Stimulated activated naive CD8-positive, alpha-beta T cell treated with anti-CD3 and anti-CD28 coated beads, Interleukin-15, amount 100 ng/mL, for 72 hours (primary cell): ENCODE measurements around the gene NME3.
"Not testable (repeated sequence)": the region's sequence is repeated elsewhere in the genome, so short reads cannot be mapped to it uniquely, and the experiment has no call there.

ENCODE experiments used
- ATAC-seq: fragments of 150-1000 bp; cut with Tn5 transposase; 2 replicates; pipeline ENCODE4 v1.10.0; 2021; ENCODE audit warnings: mild to moderate bottlenecking, moderate library complexity
- DNase-seq, 2 donors: peaks; one replicate each; pipeline ENCODE4 v3.0.0; 2021 to 2022
- H3K27ac Mint-ChIP-seq, 2 donors: one replicate each; pipeline ENCODE4 v1.8.0; 2022; ENCODE audit warnings: mild to moderate bottlenecking in 2 of 2, mixed read lengths in 2 of 2, moderate library complexity in 2 of 2
- H3K27me3 Mint-ChIP-seq: one replicate; pipeline ENCODE4 v1.8.0; 2022; ENCODE audit warnings: mixed read lengths
- H3K4me1 Mint-ChIP-seq: one replicate; pipeline ENCODE4 v1.8.0; 2022; ENCODE audit warnings: mild to moderate bottlenecking, mixed read lengths
- H3K4me3 Mint-ChIP-seq, 2 donors: one replicate each; pipeline ENCODE4 v1.8.0; 2022; ENCODE audit warnings: mild to moderate bottlenecking in 2 of 2, mixed read lengths in 2 of 2, moderate library complexity in 1 of 2
- H3K9me3 Mint-ChIP-seq, 2 donors: one replicate each; pipeline ENCODE4 v1.8.0; 2022; ENCODE audit warnings: mixed read lengths in 2 of 2

NME3 gene

DNA sequence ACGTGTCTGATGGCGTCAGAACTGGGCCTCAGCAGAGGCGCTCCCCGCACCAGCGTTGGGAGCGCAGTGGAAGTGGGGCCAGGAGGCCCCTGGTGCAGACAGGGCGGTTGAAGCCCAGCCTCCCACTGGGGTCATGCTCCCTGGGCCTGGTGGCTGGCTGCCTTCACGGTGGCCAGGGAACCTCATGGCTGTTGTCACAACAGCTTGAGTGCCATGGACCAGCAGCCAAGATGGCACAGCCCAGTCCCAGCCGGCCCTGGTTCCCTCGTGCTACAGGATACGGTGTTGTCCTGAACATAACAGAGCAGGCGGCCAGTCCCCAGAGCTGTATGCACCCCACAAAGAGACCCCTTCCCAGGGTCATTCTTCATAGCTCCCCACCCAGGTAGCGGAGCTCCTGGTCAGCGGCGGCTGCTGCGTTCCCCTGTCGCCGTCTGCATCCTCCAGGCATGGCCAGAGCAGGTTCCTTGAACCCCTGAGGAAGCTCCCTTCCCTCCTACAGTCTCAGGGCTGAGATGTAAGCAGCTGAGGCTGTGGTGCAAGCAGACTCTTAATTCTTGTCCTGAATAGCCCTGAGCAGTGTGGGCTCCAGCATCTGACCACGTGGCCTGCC is 29.7 kb downstream of the NME3 start:
- Mint-ChIP-seq H3K27me3 (no peaks in the 10 kb centered on the region), H3K27ac (no peak overlapping the region), H3K9me3 (no peaks in the 10 kb centered on the region), H3K4me1 (no peaks in the 10 kb centered on the region), H3K4me3 (no peak overlapping the region)
- ATAC-seq, result no peak
- no peak for DNase-seq

DNA sequence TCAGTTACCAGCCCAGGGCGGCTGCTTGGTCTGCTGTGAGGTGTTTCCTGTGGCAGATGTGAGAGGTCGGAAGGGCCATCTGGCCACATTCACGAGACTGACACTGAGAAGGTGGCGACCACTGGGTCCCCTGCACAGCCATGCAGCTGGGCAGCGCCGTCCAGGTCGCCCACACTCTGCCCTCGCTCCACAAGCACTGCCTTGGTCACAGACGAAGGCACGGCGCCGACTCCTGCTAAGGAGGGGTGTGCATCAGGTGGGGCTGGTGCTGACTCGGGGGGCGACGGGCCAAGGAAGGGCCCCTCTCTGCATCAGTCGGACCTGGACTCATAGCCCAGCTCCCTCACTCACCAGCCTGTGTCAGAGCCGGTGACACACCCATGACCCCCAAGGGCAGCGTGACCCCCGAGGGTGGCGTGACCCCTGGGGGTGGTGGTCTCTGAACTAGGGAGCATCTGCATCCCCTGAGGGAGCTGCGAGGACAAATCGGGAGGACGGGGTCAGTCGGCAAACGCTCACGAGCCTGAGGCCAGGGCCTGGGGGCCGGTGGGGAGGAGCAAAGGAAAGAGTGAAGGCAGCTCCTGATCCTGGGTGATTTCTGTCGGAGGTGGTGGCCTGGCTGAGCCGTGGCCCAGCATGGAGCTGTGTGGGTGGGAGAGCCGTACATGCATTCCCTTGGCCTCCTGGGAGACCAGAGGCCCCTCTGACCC is 30.4 kb downstream of the NME3 start:
- H3K27me3 Mint-ChIP-seq, result no peaks in the 10 kb centered on the region
- no peak for ATAC-seq
- H3K4me3 Mint-ChIP-seq, result no peak overlapping the region
- peak overlapping the region in 1 of 2 donors; percentile 68 for H3K27ac Mint-ChIP-seq
- no peak for DNase-seq
- no peaks in the 10 kb centered on the region for H3K9me3 Mint-ChIP-seq
- H3K4me1 Mint-ChIP-seq, result no peaks in the 10 kb centered on the region

GRCh38 chr16:1740234-1740633 is 31.1 kb downstream of the NME3 start:
- no peak overlapping the region for H3K27ac Mint-ChIP-seq
- H3K27me3 Mint-ChIP-seq, result no peaks in the 10 kb centered on the region

GRCh38 chr16:1734816-1735215 is 36.5 kb downstream of the NME3 start:
- H3K27me3 Mint-ChIP-seq, result no peaks in the 10 kb centered on the region
- H3K9me3 Mint-ChIP-seq, result no peaks in the 10 kb centered on the region
- ATAC-seq (no peak), DNase-seq (no peak)
- H3K4me3 Mint-ChIP-seq, result no peak overlapping the region
- peak overlapping the region in 1 of 2 donors; percentile 76 for H3K27ac Mint-ChIP-seq
- no peaks in the 10 kb centered on the region for H3K4me1 Mint-ChIP-seq

More at GRCh38 chr16:1740234-1740633, 31.1 kb downstream of the NME3 start:
- DNase-seq (no peak), ATAC-seq (no peak)
- H3K4me1 Mint-ChIP-seq, result no peaks in the 10 kb centered on the region
- no peaks in the 10 kb centered on the region for H3K9me3 Mint-ChIP-seq
- H3K4me3 Mint-ChIP-seq, result no peak overlapping the region

DNA sequence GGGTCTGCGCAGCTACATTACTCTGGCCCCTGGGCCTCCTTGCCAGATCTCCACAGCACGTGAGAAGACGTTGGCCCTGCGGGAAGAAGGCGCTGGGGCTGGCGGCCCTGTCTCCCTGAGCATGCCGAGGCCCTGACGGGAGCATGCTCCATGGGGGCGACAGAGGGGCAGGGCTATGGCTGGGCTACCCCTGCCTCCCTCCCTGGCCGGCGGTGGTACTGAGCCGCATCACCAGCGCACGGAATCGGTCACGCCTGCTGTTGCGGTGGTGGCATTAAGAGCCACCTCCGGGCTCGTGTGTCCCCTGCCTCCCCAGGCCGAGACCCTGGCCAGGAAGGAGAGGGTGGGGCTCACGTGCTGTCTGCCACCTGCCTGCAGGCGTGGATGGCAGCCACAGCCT is 37.2 kb downstream of the NME3 start:
- no peak for DNase-seq
- no peaks in the 10 kb centered on the region for H3K9me3 Mint-ChIP-seq

DNA sequence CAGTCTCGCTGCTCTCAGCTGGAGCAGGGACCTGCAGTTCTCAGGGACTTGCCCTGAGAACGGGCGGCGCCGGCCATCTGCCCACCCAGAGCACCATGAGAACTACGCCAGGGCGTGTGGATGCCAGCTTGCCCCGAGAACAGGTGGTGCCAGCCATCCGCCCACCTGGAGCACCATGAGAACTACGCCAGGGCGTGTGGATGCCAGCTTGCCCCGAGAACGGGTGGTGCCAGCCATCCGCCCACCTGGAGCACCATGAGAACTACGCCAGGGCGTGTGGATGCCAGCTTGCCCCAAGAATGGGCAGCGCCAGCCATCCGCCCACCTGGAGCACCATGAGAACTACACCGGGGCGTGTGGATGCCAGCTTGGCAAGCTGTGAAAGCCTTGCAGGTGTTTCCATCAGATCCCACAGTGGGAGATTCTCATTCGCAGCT is 38.8 kb downstream of the NME3 start:
- not testable (repeated sequence) for H3K4me3 Mint-ChIP-seq, H3K9me3 Mint-ChIP-seq, H3K4me1 Mint-ChIP-seq, DNase-seq, H3K27me3 Mint-ChIP-seq, ATAC-seq, H3K27ac Mint-ChIP-seq

More for the DNA sequence above, 37.2 kb downstream of the NME3 start:
- no peaks in the 10 kb centered on the region for H3K4me1 Mint-ChIP-seq
- ATAC-seq, result no peak
- H3K27me3 Mint-ChIP-seq, result no peaks in the 10 kb centered on the region
- H3K27ac Mint-ChIP-seq, result no peak overlapping the region
- H3K4me3 Mint-ChIP-seq, result no peak overlapping the region

DNA sequence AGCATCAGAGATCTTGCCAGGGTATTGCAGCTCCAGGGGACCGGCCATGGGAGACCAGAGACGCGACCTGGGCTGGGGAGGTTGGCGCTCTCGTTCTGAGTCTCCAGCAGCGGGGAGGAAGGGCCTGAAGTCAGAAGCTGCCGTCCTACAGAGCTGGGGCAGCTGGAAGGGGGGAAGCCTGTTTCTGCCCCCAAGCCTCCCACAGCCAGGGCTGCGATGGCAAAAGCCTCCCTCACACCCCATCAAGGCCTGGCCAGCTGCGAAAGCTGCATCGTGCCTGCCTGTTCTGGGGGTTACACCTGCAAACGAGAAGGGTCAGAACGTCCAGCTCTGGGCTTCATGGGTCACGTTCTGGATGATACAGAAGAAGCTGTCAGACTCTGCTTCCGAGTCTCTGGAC is 39.3 kb downstream of the NME3 start:
- DNase-seq, result no peak
- no peak for ATAC-seq
- no peaks in the 10 kb centered on the region for H3K27me3 Mint-ChIP-seq
- no peak overlapping the region for H3K4me3 Mint-ChIP-seq
- no peaks in the 10 kb centered on the region for H3K9me3 Mint-ChIP-seq
- no peaks in the 10 kb centered on the region for H3K4me1 Mint-ChIP-seq
- no peak overlapping the region for H3K27ac Mint-ChIP-seq

DNA sequence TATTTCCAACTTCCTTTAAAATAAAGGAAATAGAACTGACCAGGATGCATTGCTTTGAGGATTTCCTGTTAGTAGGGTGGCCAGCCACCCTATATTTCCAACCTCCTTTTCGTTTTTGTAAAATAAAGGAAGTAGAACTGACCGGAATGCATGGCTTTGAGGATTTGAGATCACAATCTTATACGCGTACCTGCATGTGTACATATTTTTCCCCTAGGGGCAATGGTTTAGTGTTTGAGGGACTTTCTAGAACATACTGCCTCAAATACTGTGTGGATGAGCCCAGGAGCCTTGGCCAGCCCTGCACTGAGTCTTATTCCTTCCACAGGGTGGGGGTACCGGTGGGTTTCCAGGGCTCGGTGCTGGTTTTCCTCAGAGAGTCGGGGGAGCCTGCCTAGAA is 39.7 kb downstream of the NME3 start:
- DNase-seq (no peak), ATAC-seq (no peak)
- Mint-ChIP-seq H3K27me3 (no peaks in the 10 kb centered on the region), H3K27ac (no peak overlapping the region), H3K4me3 (no peak overlapping the region), H3K4me1 (no peaks in the 10 kb centered on the region), H3K9me3 (no peaks in the 10 kb centered on the region)

DNA sequence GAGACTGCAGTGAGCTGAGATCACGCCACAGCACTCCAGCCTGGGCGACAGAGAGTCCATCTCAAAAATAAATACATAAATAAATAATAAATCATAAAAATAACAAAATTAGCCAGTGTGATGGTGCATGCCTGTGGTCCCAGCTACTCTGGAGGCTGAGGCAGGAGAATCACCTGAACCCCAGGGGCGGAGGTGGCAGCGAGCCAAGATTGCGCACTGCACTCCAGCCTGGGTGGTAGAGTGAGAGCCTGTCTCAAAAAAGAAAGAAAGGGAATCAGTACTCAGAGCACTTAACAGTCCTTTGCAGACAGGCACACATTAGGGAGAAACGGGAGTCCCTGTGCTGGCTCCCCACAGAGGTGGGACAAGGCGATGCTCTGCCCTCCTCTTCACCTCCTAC is 40.3 kb downstream of the NME3 start:
- Mint-ChIP-seq H3K27ac (no peak overlapping the region), H3K4me1 (no peaks in the 10 kb centered on the region), H3K27me3 (no peaks in the 10 kb centered on the region), H3K9me3 (no peaks in the 10 kb centered on the region), H3K4me3 (no peak overlapping the region)
- ATAC-seq (no peak), DNase-seq (no peak)

DNA sequence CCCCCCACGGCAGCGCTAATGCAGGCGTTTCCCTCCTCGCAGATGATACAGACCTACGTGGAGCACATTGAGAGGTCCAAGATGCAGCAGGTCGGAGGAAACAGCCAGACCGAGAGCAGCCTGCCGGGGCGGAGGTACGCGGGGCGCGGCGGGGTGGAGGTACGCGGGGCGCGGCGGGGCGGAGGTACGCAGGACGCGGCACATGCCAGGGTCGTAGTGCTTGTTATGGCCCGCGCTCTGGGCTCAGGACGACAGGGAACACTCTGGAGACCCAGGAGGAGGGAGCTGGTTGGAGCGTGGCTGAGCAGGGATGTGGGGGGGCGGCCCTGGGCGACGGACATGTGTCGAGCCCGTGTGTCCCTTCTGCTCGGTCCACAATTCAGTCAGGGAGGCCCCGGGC is 41.9 kb downstream of the NME3 start:
- Mint-ChIP-seq H3K9me3 (no peaks in the 10 kb centered on the region), H3K4me3 (no peak overlapping the region)

GRCh38 chr16:1729026-1729425 is 42.3 kb downstream of the NME3 start:
- DNase-seq (no peak), ATAC-seq (no peak)
- no peak overlapping the region for H3K27ac Mint-ChIP-seq
- no peaks in the 10 kb centered on the region for H3K9me3 Mint-ChIP-seq
- no peaks in the 10 kb centered on the region for H3K4me1 Mint-ChIP-seq
- no peak overlapping the region for H3K4me3 Mint-ChIP-seq
- no peaks in the 10 kb centered on the region for H3K27me3 Mint-ChIP-seq

More for the DNA sequence above, 41.9 kb downstream of the NME3 start:
- Mint-ChIP-seq H3K27ac (no peak overlapping the region), H3K4me1 (no peaks in the 10 kb centered on the region), H3K27me3 (no peaks in the 10 kb centered on the region)
- ATAC-seq (no peak), DNase-seq (no peak)

DNA sequence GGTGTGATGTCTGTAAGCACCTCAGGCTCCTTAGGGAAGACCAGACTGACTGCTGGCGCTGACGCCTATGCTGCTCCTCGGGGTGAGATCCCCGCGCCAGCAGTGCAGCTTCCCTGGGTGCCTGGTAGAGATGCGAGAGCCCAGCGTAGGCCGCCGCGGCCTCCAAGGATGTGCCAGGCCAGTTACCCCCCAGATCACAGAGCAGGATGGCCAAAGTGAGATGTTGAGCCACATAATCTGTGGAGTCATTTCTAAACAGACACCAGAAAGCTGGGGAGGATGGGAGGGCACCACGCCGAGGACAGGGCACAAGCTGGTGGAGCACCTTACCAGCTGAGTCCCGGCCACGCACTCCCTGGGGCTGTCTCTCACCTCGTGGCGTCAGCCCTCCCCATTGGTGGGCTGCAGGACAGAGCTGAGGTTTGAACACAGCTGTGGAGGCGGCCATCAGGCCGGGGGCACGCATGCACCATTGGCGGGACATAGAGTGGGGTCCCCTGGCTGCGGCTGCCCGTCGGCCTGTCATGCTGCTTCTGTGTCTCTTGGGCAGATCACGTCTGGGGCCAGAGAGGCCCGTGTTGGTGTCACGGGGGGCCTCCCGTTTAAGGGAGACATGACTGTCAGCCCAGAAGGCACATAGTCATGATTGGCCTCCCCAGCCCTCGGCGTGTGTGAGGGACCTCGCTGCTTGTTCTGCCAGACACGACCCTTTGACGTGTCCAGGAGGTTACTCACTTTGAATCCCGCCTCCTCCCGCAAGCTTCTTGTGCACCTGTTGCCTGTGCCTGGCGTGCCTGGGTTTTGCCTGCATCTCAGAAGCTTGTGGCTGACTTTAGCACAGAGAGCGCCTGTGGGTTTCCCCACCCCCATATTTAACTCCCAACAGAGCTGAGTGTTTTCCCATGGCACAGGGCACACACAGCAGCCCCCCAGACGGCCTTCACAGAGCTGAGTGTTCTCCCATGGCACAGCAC is 43.4 kb downstream of the NME3 start:
- DNase-seq (no peak), ATAC-seq (no peak)
- peak overlapping the region in 1 of 2 donors; percentile 50 for H3K27ac Mint-ChIP-seq
- H3K4me1 Mint-ChIP-seq, result peaks cover 9% of the 10 kb centered on the region
- no peaks in the 10 kb centered on the region for H3K9me3 Mint-ChIP-seq
- no peaks in the 10 kb centered on the region for H3K27me3 Mint-ChIP-seq
- H3K4me3 Mint-ChIP-seq, result no peak overlapping the region

GRCh38 chr16:1726661-1727502 is 44.5 kb downstream of the NME3 start:
- Mint-ChIP-seq H3K27me3 (no peaks in the 10 kb centered on the region), H3K27ac (peak overlapping the region in 1 of 2 donors; percentile 1), H3K9me3 (no peaks in the 10 kb centered on the region), H3K4me1 (peaks cover 19% of the 10 kb centered on the region), H3K4me3 (no peak overlapping the region)
- no peak for DNase-seq
- no peak for ATAC-seq

GRCh38 chr16:1724491-1724890 is 46.9 kb downstream of the NME3 start:
- Mint-ChIP-seq H3K9me3 (no peaks in the 10 kb centered on the region), H3K4me1 (peaks cover 32% of the 10 kb centered on the region), H3K4me3 (no peak overlapping the region), H3K27ac (no peak overlapping the region), H3K27me3 (no peaks in the 10 kb centered on the region)
- ATAC-seq (no peak), DNase-seq (no peak)
